ENCODE results near the gene PRKACA.

PRKACA gene

DNA sequence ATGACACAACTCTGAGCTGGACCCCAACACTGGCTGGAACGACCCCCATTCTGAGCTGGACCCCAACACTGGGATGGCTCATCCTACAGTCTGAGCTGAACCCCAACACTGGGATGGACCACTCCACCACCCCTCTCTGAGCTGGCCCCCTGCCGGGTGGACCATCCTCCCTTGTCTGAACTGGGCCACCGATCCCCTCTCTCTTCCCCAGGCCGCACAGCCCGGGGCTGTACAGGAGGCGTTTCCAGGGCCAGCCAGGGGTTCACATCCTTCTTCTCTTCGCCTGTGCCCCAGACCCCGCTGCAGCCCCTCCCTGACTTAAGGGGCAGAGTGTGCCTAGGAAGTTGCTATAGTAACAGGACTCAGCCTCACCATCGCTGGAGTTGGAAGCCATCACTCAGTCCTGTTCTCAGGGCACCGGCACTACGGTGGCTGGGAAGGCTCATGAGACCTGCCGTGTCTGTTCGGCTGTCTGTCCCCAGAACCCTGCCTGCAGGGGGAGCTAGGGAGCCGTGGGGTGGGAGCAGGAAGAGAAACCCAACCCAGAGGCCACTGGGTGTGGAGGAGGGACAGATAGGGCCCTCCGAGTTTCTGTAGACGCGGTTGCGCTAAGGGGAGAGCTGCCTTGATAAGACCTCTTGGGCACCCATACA, 3.7 kb downstream of the PRKACA start:
- H3K27ac ChIP-seq = peak overlapping the region; percentile 56
- ChIA-PET POLR2A (ENCODE audit: low non-redundant PET) (interaction anchor here (0.6 kb wide), 1 partner anchor 46 kb away, joined by 3 read pairs; no protein-coding TSS in a partner anchor), CTCF (interaction anchor here (0.5 to 1.2 kb wide), 4 partner anchors 8 to 71 kb away, joined by 3 read pairs; no protein-coding TSS in a partner anchor)

DNA sequence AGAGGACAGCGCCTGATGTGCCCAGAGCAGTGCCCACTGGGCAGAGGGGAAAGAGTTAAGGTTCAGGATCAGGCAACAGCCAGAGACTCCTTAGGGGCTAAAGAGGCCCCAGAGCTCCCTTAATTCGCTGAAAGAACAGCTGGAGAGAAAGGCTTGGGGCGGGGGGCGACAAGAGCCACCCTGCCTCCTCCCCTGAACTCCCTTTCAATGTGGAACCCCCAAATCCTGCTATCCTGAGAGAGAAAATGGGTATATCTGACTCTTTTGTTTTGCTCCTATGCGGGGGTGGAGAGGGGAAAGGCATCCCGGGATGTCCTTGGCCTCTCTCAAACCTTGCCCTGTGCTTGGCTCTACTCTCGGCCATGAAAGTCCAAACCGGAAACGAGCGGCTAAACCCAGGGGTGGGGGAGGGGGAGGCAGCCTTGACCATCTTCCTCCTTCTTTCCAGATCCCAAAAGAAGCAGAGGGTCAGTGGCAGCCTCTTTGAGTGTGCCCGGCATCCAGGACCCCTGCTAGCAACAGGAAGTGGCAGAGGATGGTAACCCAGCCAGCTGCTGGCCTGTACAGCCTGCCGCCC, 4.7 kb downstream of the PRKACA start:
- DNase-seq (ENCODE audit: low spot score) = no peak
- ChIA-PET POLR2A (ENCODE audit: low non-redundant PET) (no interaction called here), CTCF (no interaction called here)
- TF ChIP-seq, protein P1, sequence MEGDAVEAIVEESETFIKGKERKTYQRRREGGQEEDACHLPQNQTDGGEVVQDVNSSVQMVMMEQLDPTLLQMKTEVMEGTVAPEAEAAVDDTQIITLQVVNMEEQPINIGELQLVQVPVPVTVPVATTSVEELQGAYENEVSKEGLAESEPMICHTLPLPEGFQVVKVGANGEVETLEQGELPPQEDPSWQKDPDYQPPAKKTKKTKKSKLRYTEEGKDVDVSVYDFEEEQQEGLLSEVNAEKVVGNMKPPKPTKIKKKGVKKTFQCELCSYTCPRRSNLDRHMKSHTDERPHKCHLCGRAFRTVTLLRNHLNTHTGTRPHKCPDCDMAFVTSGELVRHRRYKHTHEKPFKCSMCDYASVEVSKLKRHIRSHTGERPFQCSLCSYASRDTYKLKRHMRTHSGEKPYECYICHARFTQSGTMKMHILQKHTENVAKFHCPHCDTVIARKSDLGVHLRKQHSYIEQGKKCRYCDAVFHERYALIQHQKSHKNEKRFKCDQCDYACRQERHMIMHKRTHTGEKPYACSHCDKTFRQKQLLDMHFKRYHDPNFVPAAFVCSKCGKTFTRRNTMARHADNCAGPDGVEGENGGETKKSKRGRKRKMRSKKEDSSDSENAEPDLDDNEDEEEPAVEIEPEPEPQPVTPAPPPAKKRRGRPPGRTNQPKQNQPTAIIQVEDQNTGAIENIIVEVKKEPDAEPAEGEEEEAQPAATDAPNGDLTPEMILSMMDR (conservative IDR thresholded peaks at IDR 0.05; ENCODE audit: low read depth) = no peak
- H3K27ac ChIP-seq = peak overlapping the region; percentile 56

More for the DNA sequence above, 3.7 kb downstream of the PRKACA start:
- TF ChIP-seq, protein P1 (conservative IDR thresholded peaks at IDR 0.05; ENCODE audit: low read depth) = no peak; the same call in 1 of the 2 replicates
- no peak for DNase-seq (ENCODE audit: low spot score)

DNA sequence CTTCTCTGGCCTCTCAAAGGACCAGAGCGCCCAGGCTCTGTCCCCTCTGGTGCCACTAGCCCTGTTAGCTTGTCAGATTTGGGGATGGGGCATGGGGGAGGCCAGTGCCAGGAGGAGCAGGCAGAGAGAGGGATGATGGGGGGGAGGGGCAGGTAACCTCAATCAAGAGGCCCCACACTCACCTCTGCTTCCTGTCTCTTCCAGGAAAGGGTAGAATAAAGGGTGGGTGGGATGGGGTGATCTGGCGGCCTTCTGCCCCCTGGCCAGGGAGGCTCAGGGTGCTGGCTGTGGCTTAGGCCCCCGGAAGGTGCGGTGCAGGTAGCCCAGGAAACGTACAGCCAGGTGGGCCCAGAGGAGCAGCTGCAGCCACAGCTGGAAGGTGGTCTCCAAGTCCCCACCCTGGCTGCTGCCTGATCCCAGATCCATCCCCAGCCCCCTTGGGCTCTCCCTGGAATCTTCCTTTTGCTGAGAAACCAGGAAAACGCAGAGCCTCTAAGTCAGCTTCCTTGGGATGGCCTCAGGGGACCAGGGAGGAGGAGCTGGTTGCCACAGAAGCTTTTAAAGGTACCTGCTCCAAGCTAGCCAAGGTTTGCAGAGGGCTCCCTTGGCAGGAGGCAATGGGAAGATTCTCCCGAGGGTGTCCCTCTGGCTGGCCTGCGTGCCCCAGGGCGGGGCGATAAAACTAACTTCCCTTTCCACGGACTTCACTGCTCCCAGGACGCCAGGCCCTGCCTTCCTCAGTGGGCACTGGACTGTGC, 5.3 kb downstream of the PRKACA start:
- ChIA-PET POLR2A (ENCODE audit: low non-redundant PET) (interaction anchor here (0.7 kb wide), 1 partner anchor 439 kb away, joined by 3 read pairs; no protein-coding TSS in a partner anchor), CTCF (no interaction called here)
- TF ChIP-seq, protein P1 (conservative IDR thresholded peaks at IDR 0.05; ENCODE audit: low read depth) = no peak
- no peak for DNase-seq (ENCODE audit: low spot score)
- H3K27ac ChIP-seq = peak overlapping the region; percentile 56

DNA sequence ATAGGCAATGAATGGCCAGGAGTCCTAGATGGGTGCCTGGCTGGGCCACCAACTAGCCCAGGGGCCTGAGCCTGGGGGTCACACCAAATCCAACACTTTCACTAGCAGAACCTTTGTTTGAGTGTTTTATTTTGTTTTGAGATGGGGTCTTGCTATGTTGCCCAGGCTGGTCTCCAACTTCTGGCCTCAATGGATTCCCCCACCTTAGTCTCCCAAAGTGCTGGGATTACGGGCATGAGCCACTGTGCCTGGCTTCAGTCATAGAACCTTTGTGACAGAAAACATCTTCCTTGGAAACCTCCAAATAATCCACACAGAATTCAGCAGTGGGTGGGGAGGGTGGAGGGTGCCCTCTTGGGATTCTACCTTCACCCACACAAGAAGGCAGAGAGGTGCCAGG, 6.1 kb downstream of the PRKACA start:
- H3K27ac ChIP-seq = peak overlapping the region; percentile 56
- TF ChIP-seq, protein P1 (conservative IDR thresholded peaks at IDR 0.05; ENCODE audit: low read depth) = no peak
- CTCF ChIA-PET = no interaction called here

DNA sequence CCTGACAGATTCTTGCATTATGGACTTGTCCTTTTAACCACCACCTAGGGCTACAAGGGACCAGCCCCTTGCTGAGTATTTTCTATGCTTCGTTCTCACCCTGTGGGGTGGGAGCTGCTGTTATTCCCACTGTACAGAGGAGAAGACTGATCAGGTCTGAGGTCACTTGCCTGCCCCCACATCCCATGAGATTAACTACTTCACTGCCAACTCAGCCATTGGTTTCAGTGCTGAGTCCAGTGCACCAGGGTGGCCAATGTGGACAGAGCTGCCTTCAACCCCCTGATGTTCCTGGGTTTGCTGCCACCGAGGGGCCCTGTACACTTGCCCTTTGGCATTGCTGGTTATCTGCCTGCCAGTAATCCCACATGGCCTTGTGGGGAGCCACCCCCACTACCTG, 6.9 kb downstream of the PRKACA start:
- H3K27ac ChIP-seq = peak overlapping the region; percentile 17; the same call in 1 of the 2 replicates
- POLR2A ChIA-PET (ENCODE audit: low non-redundant PET) = no interaction called here
- CTCF ChIA-PET = no interaction called here
- TF ChIP-seq, protein P1 (conservative IDR thresholded peaks at IDR 0.05; ENCODE audit: low read depth) = no peak
- no peak for DNase-seq (ENCODE audit: low spot score)

More for the DNA sequence above, 6.1 kb downstream of the PRKACA start:
- POLR2A ChIA-PET (ENCODE audit: low non-redundant PET) = interaction anchor here (0.7 kb wide), 1 partner anchor 439 kb away, joined by 3 read pairs; no protein-coding TSS in a partner anchor
- no peak for DNase-seq (ENCODE audit: low spot score)

Data from RWPE1 (cell line).